Fibroblast of the aortic adventitia (primary cell): ENCODE data around the gene CEP170B. TPM values are rescaled to one million over a fixed set of nuclear protein-coding genes. Genes with fewer than 3 reads are reported as not detected.

ENCODE experiments used
- DNase-seq: peaks from one replicate; pipeline ENCODE4 v3.0.0-alpha.2; 2010; ENCODE audit warnings: low read depth
- H3K4me3 ChIP-seq: 2 replicates; pipeline ENCODE4 v1.5.1; 2011; ENCODE audit warnings: low read depth, mild to moderate bottlenecking, control low read depth, low read length, moderate library complexity
- CTCF ChIP-seq: IDR thresholded peaks from 2 replicates; pipeline ENCODE4 v1.5.1; 2011; ENCODE audit warnings: mild to moderate bottlenecking, low read length, control low read depth, inconsistent platforms; ENCODE audit not compliant: insufficient read depth
- total RNA-seq: library from RNA; depleted of rRNA; stranded (reverse); fragments of >200 nt; gene quantifications from 2 replicates; pipeline ENCODE4 v1.2.3, GENCODE V29; 2012; ENCODE audit warnings: low replicate concordance

The CEP170B gene
- total RNA-seq, 1 donor = 18.2 TPM

- no peak overlapping the region for H3K4me3 ChIP-seq
- no peak for DNase-seq
- TF ChIP-seq CTCF = no peak
These were observed 64.5 kb downstream of the CEP170B start for GRCh38 chr14:104929268-104930230.

- no peak for DNase-seq
- TF ChIP-seq CTCF = no peak
- no peak overlapping the region for H3K4me3 ChIP-seq
These were observed 65.6 kb downstream of the CEP170B start for GRCh38 chr14:104930526-104931303.

- H3K4me3 ChIP-seq = no peak overlapping the region
- DNase-seq = no peak
- TF ChIP-seq CTCF = no peak
These were observed 66.3 kb downstream of the CEP170B start for GRCh38 chr14:104931304-104931770.

GRCh38 chr14:104931771-104932675, 67.0 kb downstream of the CEP170B start:
- peak overlapping the region; percentile 58 for H3K4me3 ChIP-seq
- DNase-seq = no peak
- no peak for TF ChIP-seq CTCF

- H3K4me3 ChIP-seq = peak overlapping the region; percentile 58
- TF ChIP-seq CTCF = peak; percentile 79
- DNase-seq = peak; percentile 82
These were observed 67.9 kb downstream of the CEP170B start for GRCh38 chr14:104932676-104933631.
